K562 (cell line): Measurements from ENCODE around the gene HLA-DMB. TPM values are rescaled to one million over a fixed set of nuclear protein-coding genes. Genes with fewer than 3 reads are reported as not detected.
A peak's percentile ranks its signal among the peaks of the same experiment; 100 is the strongest.

ENCODE experiments used
- ARNT ChIP-seq, 2 experiments: fragments of 450-650 bp; IDR thresholded peaks; 2 replicates each; pipeline ENCODE4 v1.6.1; 2016; ENCODE audit warnings: mild to moderate bottlenecking in 1 of 2
- BCOR ChIP-seq: fragments of 450-650 bp; IDR thresholded peaks from 2 replicates; pipeline ENCODE4 v1.6.1; 2016
- CBX3 ChIP-seq, 2 experiments: IDR thresholded peaks; 1 replicate in 1 of 2; 2 replicates in 1 of 2; pipeline ENCODE4 v1.6.1; 2012; ENCODE audit warnings: inconsistent platforms in 2 of 2, low read length in 2 of 2, borderline replicate concordance in 1 of 2, control low read depth in 1 of 2
- CCNT2 ChIP-seq: IDR thresholded peaks from 2 replicates; pipeline ENCODE4 v1.6.1; 2011; ENCODE audit warnings: borderline replicate concordance, low read depth, mild to moderate bottlenecking, moderate library complexity, mixed read lengths, low read length; ENCODE audit not compliant: insufficient read length; ENCODE audit errors: extremely low read depth
- EGR1 ChIP-seq: fragments of 450-650 bp; conservative IDR thresholded peaks from 2 replicates; pipeline ENCODE4 v1.6.1; 2017; ENCODE audit warnings: mild to moderate bottlenecking
- JUNB ChIP-seq: fragments of 450-650 bp; formaldehyde crosslinking; conservative IDR thresholded peaks from 2 replicates; pipeline ENCODE4 v1.4.0; 2020; ENCODE audit warnings: mild to moderate bottlenecking
- KDM1A ChIP-seq, 2 experiments: fragments of 450-650 bp; IDR thresholded peaks; 2 replicates each; pipeline ENCODE4 v1.6.1; 2016; ENCODE audit warnings: mild to moderate bottlenecking in 2 of 2
- NFIX ChIP-seq: fragments of 250-450 bp; sonication (Bioruptor Pico); IDR thresholded peaks from 2 replicates; pipeline ENCODE4 v1.4.0; 2020; ENCODE audit warnings: low read depth, mild to moderate bottlenecking, moderate library complexity
- PCBP2 ChIP-seq: fragments of 200-400 bp; formaldehyde crosslinking; IDR thresholded peaks from 2 replicates; pipeline ENCODE4 v1.6.1; 2018; ENCODE audit warnings: low read length, low read depth, mild to moderate bottlenecking, moderate library complexity; ENCODE audit not compliant: poor library complexity, severe bottlenecking
- PTRF ChIP-seq: fragments of 450-650 bp; IDR thresholded peaks from 2 replicates; pipeline ENCODE4 v1.6.1; 2016; ENCODE audit warnings: mild to moderate bottlenecking, missing genetic modification characterization, missing compliant biosample characterization
- RBM34 ChIP-seq: fragments of 200-400 bp; formaldehyde crosslinking; IDR thresholded peaks from 2 replicates; pipeline ENCODE4 v1.6.1; 2018; ENCODE audit warnings: low read length, borderline replicate concordance; ENCODE audit not compliant: insufficient read depth
- RREB1 ChIP-seq: fragments of 250-450 bp; sonication (Bioruptor Pico); IDR thresholded peaks from 2 replicates; pipeline ENCODE4 v1.4.0; 2020
- ZNF121 ChIP-seq: sonication (generic); formaldehyde crosslinking; conservative IDR thresholded peaks from 2 replicates; pipeline ENCODE4 v1.8.0; 2022; ENCODE audit warnings: missing genetic modification reagents
- ZNF395 ChIP-seq: fragments of 200-800 bp; sonication (Bioruptor generic); IDR thresholded peaks from 2 replicates; pipeline ENCODE4 v1.6.1; 2017; ENCODE audit warnings: missing genetic modification characterization, missing compliant biosample characterization
- polyA plus RNA-seq, 8 experiments: library from polyadenylated mRNA; depleted of rRNA in 4 of 8; stranded (reverse) in 5 of 8; unstranded in 3 of 8; fragments of >200 nt; fragmentation: Nextera tagmentation in 2 of 8; fragmentation: Illumina TruSeq in 1 of 8; extraction: Ambion mirVana in 2 of 8; extraction: Trizol in 1 of 8; gene quantifications; 2 replicates each; pipeline versions ENCODE4 v1.2.1 to v1.2.3, GENCODE V29; 2011 to 2014; ENCODE audit warnings: inconsistent platforms in 1 of 8, missing spikeins in 1 of 8
- total RNA-seq, 7 experiments: library from RNA; depleted of rRNA in 6 of 7; stranded (reverse); fragments of >200 nt in 6 of 7; fragmentation: Illumina TruSeq in 2 of 7; extraction: Trizol in 2 of 7; gene quantifications; 2 replicates each; pipeline versions ENCODE4 v1.2.1 to v1.2.3, GENCODE V29; 2011 to 2021; ENCODE audit warnings: low replicate concordance in 1 of 7
- TF ChIP-seq, protein P1 (sequence below), 2 experiments: fragments of 450-650 bp in 1 of 2; sonication (generic) in 1 of 2; formaldehyde crosslinking in 1 of 2; IDR thresholded peaks in 1 of 2; conservative IDR thresholded peaks in 1 of 2; 2 replicates each; pipeline versions ENCODE4 v1.6.1 to v1.8.1; 2016 to 2023; ENCODE audit warnings: mild to moderate bottlenecking in 2 of 2, moderate library complexity in 2 of 2, inconsistent platforms in 1 of 2, missing genetic modification reagents in 1 of 2
- TF ChIP-seq, protein P2 (sequence below): fragments of 450-650 bp; formaldehyde crosslinking; conservative IDR thresholded peaks from 2 replicates; pipeline ENCODE4 v1.4.0; 2022; ENCODE audit warnings: mild to moderate bottlenecking, missing genetic modification characterization

The HLA-DMB gene
- total and polyA plus RNA-seq, 9 of the 15 experiments (the other 6 are each of a cell fraction or from before 2014, with no cell fraction given), result 0.38 TPM; not detected in 8

DNA sequence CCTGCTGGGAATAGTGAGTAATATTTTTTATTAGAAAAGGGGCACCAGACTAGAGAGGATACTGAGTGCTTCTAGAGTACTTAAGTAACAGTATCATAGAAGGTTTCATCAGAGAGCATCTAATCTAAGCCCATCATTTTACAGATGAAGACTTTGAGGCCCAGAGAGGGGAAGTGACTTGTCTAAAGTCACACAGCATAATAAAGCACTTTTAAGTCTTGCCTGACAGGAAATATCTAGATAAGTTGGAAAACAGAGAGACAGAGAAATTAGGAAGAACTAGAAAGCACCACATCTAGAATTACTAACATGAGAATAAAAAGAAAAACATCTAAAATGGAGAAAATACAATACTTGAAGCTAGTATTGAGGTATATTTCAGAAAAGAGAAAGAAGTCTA lies 6.1 kb upstream of the HLA-DMB start (continued):
- TF ChIP-seq PTRF (no peak), NFIX (no peak), PCBP2 (no peak), EGR1 (no peak), ARNT (IDR thresholded peaks at IDR 0.05) (no peak), CCNT2 (no peak), ZNF121 (CRISPR knock-in tag) (no peak), JUNB (no peak), KDM1A (IDR thresholded peaks at IDR 0.05) (peak; percentile 17 to 40; a peak in 1 of 4 replicates), RBM34 (no peak), RREB1 (CRISPR knock-in tag) (no peak), CBX3 (IDR thresholded peaks at IDR 0.05; ENCODE audit: borderline replicate concordance in 1 of 2, low read length in 2 of 2) (no peak), BCOR (peak; percentile 84), ZNF395 (CRISPR knock-in tag) (no peak)
- TF ChIP-seq, protein P1, sequence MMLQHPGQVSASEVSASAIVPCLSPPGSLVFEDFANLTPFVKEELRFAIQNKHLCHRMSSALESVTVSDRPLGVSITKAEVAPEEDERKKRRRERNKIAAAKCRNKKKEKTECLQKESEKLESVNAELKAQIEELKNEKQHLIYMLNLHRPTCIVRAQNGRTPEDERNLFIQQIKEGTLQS (IDR thresholded peaks at IDR 0.05), result no peak
- TF ChIP-seq, protein P1 (CRISPR knock-in tag; conservative IDR thresholded peaks at IDR 0.05), result no peak
- TF ChIP-seq, protein P2, sequence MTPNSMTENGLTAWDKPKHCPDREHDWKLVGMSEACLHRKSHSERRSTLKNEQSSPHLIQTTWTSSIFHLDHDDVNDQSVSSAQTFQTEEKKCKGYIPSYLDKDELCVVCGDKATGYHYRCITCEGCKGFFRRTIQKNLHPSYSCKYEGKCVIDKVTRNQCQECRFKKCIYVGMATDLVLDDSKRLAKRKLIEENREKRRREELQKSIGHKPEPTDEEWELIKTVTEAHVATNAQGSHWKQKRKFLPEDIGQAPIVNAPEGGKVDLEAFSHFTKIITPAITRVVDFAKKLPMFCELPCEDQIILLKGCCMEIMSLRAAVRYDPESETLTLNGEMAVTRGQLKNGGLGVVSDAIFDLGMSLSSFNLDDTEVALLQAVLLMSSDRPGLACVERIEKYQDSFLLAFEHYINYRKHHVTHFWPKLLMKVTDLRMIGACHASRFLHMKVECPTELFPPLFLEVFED (CRISPR knock-in tag), result no peak
